ENCODE measurements around the gene TSPAN3.

TSPAN3 gene

GRCh38 chr15:76991741-76992645, 78.9 kb downstream of the TSPAN3 start:
- DNase-seq = peak in 5 of 56 donors; percentile 11 to 49 (median 19)
